Measurements from ENCODE around the gene PLPPR2.

GRCh38 chr19:11321191-11322126, 33.8 kb upstream of the PLPPR2 start:
- TF ChIP-seq, protein P1, sequence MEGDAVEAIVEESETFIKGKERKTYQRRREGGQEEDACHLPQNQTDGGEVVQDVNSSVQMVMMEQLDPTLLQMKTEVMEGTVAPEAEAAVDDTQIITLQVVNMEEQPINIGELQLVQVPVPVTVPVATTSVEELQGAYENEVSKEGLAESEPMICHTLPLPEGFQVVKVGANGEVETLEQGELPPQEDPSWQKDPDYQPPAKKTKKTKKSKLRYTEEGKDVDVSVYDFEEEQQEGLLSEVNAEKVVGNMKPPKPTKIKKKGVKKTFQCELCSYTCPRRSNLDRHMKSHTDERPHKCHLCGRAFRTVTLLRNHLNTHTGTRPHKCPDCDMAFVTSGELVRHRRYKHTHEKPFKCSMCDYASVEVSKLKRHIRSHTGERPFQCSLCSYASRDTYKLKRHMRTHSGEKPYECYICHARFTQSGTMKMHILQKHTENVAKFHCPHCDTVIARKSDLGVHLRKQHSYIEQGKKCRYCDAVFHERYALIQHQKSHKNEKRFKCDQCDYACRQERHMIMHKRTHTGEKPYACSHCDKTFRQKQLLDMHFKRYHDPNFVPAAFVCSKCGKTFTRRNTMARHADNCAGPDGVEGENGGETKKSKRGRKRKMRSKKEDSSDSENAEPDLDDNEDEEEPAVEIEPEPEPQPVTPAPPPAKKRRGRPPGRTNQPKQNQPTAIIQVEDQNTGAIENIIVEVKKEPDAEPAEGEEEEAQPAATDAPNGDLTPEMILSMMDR (IDR thresholded peaks at IDR 0.05; ENCODE audit: poor library complexity) = no peak
- TF ChIP-seq EZH2 (IDR thresholded peaks at IDR 0.05; ENCODE audit: borderline replicate concordance) = no peak

Data from hepatocyte (in vitro differentiated cells).